ENCODE results near the gene SYTL1. TPM values are rescaled to one million over a fixed set of nuclear protein-coding genes. Genes with fewer than 3 reads are reported as not detected.
A peak's percentile ranks its signal among the peaks of the same experiment; 100 is the strongest.

SYTL1 gene
- total RNA-seq, 1 donor = under 0.01 TPM

- Histone ChIP-seq H2AFZ (ENCODE audit: low read length) (no peak overlapping the region), H3K9me3 (ENCODE audit: low read depth, low read length) (no peaks in the 10 kb centered on the region), H3K27me3 (ENCODE audit: insufficient read depth, low read length) (no peaks in the 10 kb centered on the region), H3K36me3 (ENCODE audit: insufficient read depth, low read length) (peaks cover 54% of the 10 kb centered on the region), H4K20me1 (ENCODE audit: insufficient read depth, low read length) (peaks cover 39% of the 10 kb centered on the region), H3K4me3 (ENCODE audit: insufficient read depth, low read length) (no peak overlapping the region), H3K79me2 (ENCODE audit: insufficient read depth, low read length) (peaks cover 51% of the 10 kb centered on the region), H3K4me1 (ENCODE audit: insufficient read depth, low read length) (no peaks in the 10 kb centered on the region), H3K4me2 (ENCODE audit: insufficient read depth, low read length) (no peak overlapping the region), H3K27ac (ENCODE audit: low read depth, low read length) (no peak overlapping the region)
- TF ChIP-seq CTCF (IDR thresholded peaks at IDR 0.05; ENCODE audit: extremely low read depth, low read depth, low read length) = no peak
- no peak for DNase-seq (ENCODE audit: insufficient read length, low spot score, missing footprints)
Measured at GRCh38 chr1:27331426-27331825, 10.4 kb upstream of the SYTL1 start.

- Histone ChIP-seq H3K9me3 (ENCODE audit: low read depth, low read length) (no peaks in the 10 kb centered on the region), H3K79me2 (ENCODE audit: insufficient read depth, low read length) (peaks cover 46% of the 10 kb centered on the region), H2AFZ (ENCODE audit: low read length) (no peak overlapping the region), H3K27ac (ENCODE audit: low read depth, low read length) (no peak overlapping the region), H3K4me1 (ENCODE audit: insufficient read depth, low read length) (no peaks in the 10 kb centered on the region), H3K36me3 (ENCODE audit: insufficient read depth, low read length) (peaks cover 50% of the 10 kb centered on the region), H3K4me3 (ENCODE audit: insufficient read depth, low read length) (no peak overlapping the region), H3K4me2 (ENCODE audit: insufficient read depth, low read length) (no peak overlapping the region), H3K27me3 (ENCODE audit: insufficient read depth, low read length) (no peaks in the 10 kb centered on the region), H4K20me1 (ENCODE audit: insufficient read depth, low read length) (peaks cover 37% of the 10 kb centered on the region)
- TF ChIP-seq CTCF (IDR thresholded peaks at IDR 0.05; ENCODE audit: extremely low read depth, low read depth, low read length) = no peak
- DNase-seq (ENCODE audit: insufficient read length, low spot score, missing footprints) = peak; percentile 56
Measured at GRCh38 chr1:27331922-27332321, 9.9 kb upstream of the SYTL1 start.

GRCh38 chr1:27332536-27333281, 9.1 kb upstream of the SYTL1 start:
- H3K9me3 ChIP-seq (ENCODE audit: low read depth, low read length) = no peaks in the 10 kb centered on the region
- peak; percentile 79 for TF ChIP-seq CTCF (IDR thresholded peaks at IDR 0.05; ENCODE audit: extremely low read depth, low read depth, low read length)
- H4K20me1 ChIP-seq (ENCODE audit: insufficient read depth, low read length) = peaks cover 35% of the 10 kb centered on the region
- peaks cover 50% of the 10 kb centered on the region for H3K36me3 ChIP-seq (ENCODE audit: insufficient read depth, low read length)
- no peak overlapping the region for H3K4me2 ChIP-seq (ENCODE audit: insufficient read depth, low read length)
- H3K27ac ChIP-seq (ENCODE audit: low read depth, low read length) = no peak overlapping the region
- H3K27me3 ChIP-seq (ENCODE audit: insufficient read depth, low read length) = no peaks in the 10 kb centered on the region
- DNase-seq (ENCODE audit: insufficient read length, low spot score, missing footprints) = peak; percentile 95
- H2AFZ ChIP-seq (ENCODE audit: low read length) = no peak overlapping the region
- H3K4me1 ChIP-seq (ENCODE audit: insufficient read depth, low read length) = no peaks in the 10 kb centered on the region
- H3K4me3 ChIP-seq (ENCODE audit: insufficient read depth, low read length) = no peak overlapping the region
- H3K79me2 ChIP-seq (ENCODE audit: insufficient read depth, low read length) = peaks cover 39% of the 10 kb centered on the region

- peaks cover 28% of the 10 kb centered on the region for H3K79me2 ChIP-seq (ENCODE audit: insufficient read depth, low read length)
- no peak overlapping the region for H3K27ac ChIP-seq (ENCODE audit: low read depth, low read length)
- H3K4me3 ChIP-seq (ENCODE audit: insufficient read depth, low read length) = no peak overlapping the region
- peak; percentile 47 for DNase-seq (ENCODE audit: insufficient read length, low spot score, missing footprints)
- H2AFZ ChIP-seq (ENCODE audit: low read length) = no peak overlapping the region
- H4K20me1 ChIP-seq (ENCODE audit: insufficient read depth, low read length) = peaks cover 25% of the 10 kb centered on the region
- H3K4me2 ChIP-seq (ENCODE audit: insufficient read depth, low read length) = no peak overlapping the region
- H3K4me1 ChIP-seq (ENCODE audit: insufficient read depth, low read length) = no peaks in the 10 kb centered on the region
- H3K27me3 ChIP-seq (ENCODE audit: insufficient read depth, low read length) = no peaks in the 10 kb centered on the region
- H3K9me3 ChIP-seq (ENCODE audit: low read depth, low read length) = no peaks in the 10 kb centered on the region
- peaks cover 46% of the 10 kb centered on the region for H3K36me3 ChIP-seq (ENCODE audit: insufficient read depth, low read length)
- no peak for TF ChIP-seq CTCF (IDR thresholded peaks at IDR 0.05; ENCODE audit: extremely low read depth, low read depth, low read length)
Measured at GRCh38 chr1:27333717-27334279, 8.0 kb upstream of the SYTL1 start.

Measured in osteoblast (primary cell).